NCI-H2196 (cell line): ENCODE measurements around the gene ALG13.
"Not testable (repeated sequence)": the region's sequence is repeated elsewhere in the genome, so short reads cannot be mapped to it uniquely, and the experiment has no call there.

Experiments used
- DNase-seq: peaks from one replicate; lab custom pipeline; 2025; ENCODE audit not compliant: unreplicated experiment; lab: John Stamatoyannopoulos, UW

The ALG13 gene

GRCh38 chrX:111680988-111681779 lies at the start of gene ALG13:
Gene ALG13 (plus strand): TSS chrX:111681170. CDS start chrX:111681219, 49 bp downstream.
- peak; percentile 75 for DNase-seq

- DNase-seq, result no peak
Observed at GRCh38 chrX:111634823-111635729, 45.9 kb upstream of the ALG13 start.

GRCh38 chrX:111641969-111642368 lies 39.0 kb upstream of the ALG13 start:
- DNase-seq, result no peak

- DNase-seq, result not testable (repeated sequence)
Observed at GRCh38 chrX:111645165-111645564, 35.8 kb upstream of the ALG13 start.

- DNase-seq, result no peak
Observed at GRCh38 chrX:111645607-111646006, 35.4 kb upstream of the ALG13 start.

- no peak for DNase-seq
Observed at GRCh38 chrX:111646515-111646914, 34.5 kb upstream of the ALG13 start.

- DNase-seq, result no peak
Observed at GRCh38 chrX:111648802-111649201, 32.2 kb upstream of the ALG13 start.

GRCh38 chrX:111649638-111650037 lies 31.3 kb upstream of the ALG13 start:
- DNase-seq, result no peak

GRCh38 chrX:111650845-111651244 lies 30.1 kb upstream of the ALG13 start:
- DNase-seq, result no peak

GRCh38 chrX:111652719-111653118 lies 28.3 kb upstream of the ALG13 start:
- DNase-seq, result no peak

- DNase-seq, result no peak
Observed at GRCh38 chrX:111661241-111661640, 19.7 kb upstream of the ALG13 start.

- DNase-seq, result no peak
Observed at GRCh38 chrX:111662292-111662691, 18.7 kb upstream of the ALG13 start.

- no peak for DNase-seq
Observed at GRCh38 chrX:111671668-111672067, 9.3 kb upstream of the ALG13 start.

GRCh38 chrX:111687305-111687704 lies 6.3 kb downstream of the ALG13 start:
- no peak for DNase-seq

- DNase-seq, result no peak
Observed at GRCh38 chrX:111695297-111695880, 14.4 kb downstream of the ALG13 start.

GRCh38 chrX:111719426-111720210 lies 38.6 kb downstream of the ALG13 start:
- DNase-seq, result no peak

GRCh38 chrX:111728096-111728495 lies 47.1 kb downstream of the ALG13 start:
- DNase-seq, result no peak

- no peak for DNase-seq
Observed at GRCh38 chrX:111731351-111731750, 50.4 kb downstream of the ALG13 start.

GRCh38 chrX:111736571-111736970 lies 55.6 kb downstream of the ALG13 start:
- no peak for DNase-seq

- DNase-seq, result no peak
Observed at GRCh38 chrX:111742018-111742417, 61.0 kb downstream of the ALG13 start.

GRCh38 chrX:111743316-111743715 lies 62.3 kb downstream of the ALG13 start:
- no peak for DNase-seq
